Right cardiac atrium (tissue), 5 donors: Measurements from ENCODE around the gene PADI3. TPM values are rescaled to one million over a fixed set of nuclear protein-coding genes. Genes with fewer than 3 reads are reported as not detected.

ENCODE experiments used
- ATAC-seq, 2 donors: fragments of 200-7000 bp; cut with Tn5 transposase; one replicate each; pipeline versions ENCODE4 v1.8.0 to v1.9.1; 2020; ENCODE audit warnings: moderate library complexity in 2 of 2, mild to moderate bottlenecking in 1 of 2
- DNase-seq, 3 donors: peaks; one replicate each; pipeline ENCODE4 v3.0.0-alpha.2; 2020
- H3K27ac ChIP-seq: one replicate; pipeline ENCODE4 v1.5.1; 2013; ENCODE audit warnings: mild to moderate bottlenecking, low read length, control low read depth, moderate library complexity
- H3K27me3 ChIP-seq: one replicate; pipeline ENCODE4 v1.6.1; 2013; ENCODE audit not compliant: control insufficient read depth, insufficient read depth
- H3K4me1 ChIP-seq: one replicate; pipeline ENCODE4 v1.6.1; 2013; ENCODE audit warnings: low read length; ENCODE audit not compliant: control insufficient read depth, insufficient read depth
- H3K4me3 ChIP-seq: one replicate; pipeline ENCODE4 v1.5.1; 2013; ENCODE audit warnings: low read length, control low read depth
- H3K9me3 ChIP-seq: one replicate; pipeline ENCODE4 v1.6.1; 2013; ENCODE audit warnings: low read length; ENCODE audit not compliant: control insufficient read depth
- WGBS: extraction: QIAGEN DNeasy Blood & Tissue Kit; methylation state at CpG from one replicate; pipeline ENCODE4 v1.1.7; 2013; 5-methylcytosine and 5-hydroxymethylcytosine counted together
- intact Hi-C, 4 donors: fragments of 100-400 bp; cut with DNase I; formaldehyde crosslinking; loops; one replicate each; pipeline versions ENCODE4 v1.11.0 to v1.14.0; 2022 to 2023
- polyA plus RNA-seq: library from polyadenylated mRNA; stranded (reverse); fragments of 200-250 nt; gene quantifications from one replicate; pipeline ENCODE4 v1.2.3, GENCODE V29; 2013
- total RNA-seq, 4 donors: library from RNA; stranded (reverse); fragmentation: NEBNext Ultra II Directional; extraction: Animal tissue kit (Norgen Biotek cat#: 25700); gene quantifications; one replicate each; pipeline ENCODE4 v1.2.1, GENCODE V29; 2021
- donor health status: healthy with polysubstance abuse.
- donor health status: DM: no; HTN: yes; CAD: no.
- donor health status: DM: no; HTN: no; CAD: no.
- donor health status: DM: no; HTN: yes; CAD: no; lungs with severe emphysema.
- donor health status: DM: yes; HTN: yes; CAD: no.

Gene PADI3
- total and polyA plus RNA-seq, 5 donors = not detected

DNA sequence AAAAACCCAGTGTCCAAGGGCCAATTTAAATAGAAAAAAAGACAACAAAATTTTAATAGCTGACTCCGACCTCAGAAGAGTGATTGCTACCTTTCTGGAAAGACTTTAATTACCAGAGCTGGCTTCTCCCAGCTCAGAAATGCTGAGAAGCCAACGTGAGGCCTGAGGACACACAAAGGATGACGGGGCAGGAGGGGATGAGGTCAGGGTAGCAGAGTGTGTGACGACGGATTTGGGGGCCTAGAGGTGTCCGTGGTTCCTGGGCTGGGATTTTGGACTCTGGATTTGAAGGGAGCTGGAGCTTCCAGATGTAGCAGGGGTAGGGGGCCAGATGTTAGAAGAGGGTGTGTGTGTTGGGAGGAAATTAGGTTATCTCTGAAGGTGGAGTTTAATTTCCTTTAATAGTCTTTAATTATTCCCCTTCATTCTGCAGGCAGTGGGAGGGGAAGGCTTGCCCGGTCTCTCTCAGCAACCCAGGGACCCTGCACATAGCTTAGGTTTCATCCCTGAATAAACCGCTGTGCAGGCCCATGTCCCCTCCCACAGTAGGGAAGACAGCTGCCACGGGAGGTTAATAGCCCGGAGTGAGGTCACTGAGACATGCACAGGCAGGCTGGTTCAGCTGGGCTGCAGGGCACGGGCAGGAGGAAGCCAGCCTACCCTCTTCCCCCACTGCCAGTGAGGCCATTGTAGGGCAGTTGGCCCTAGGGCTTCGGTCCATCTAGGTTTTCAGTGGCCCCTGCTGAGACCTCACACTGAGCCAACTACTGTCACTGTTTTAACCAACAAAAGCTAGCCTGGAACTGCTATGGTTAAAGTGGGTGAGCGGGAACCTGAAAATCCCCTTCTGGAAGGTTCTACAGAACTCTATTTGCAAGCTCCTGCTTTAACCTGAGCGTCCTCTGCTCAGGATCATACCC, 3.8 kb upstream of the PADI3 start:
- DNase-seq (no peak), ATAC-seq (no peak)
- no peaks in the 10 kb centered on the region for H3K4me1 ChIP-seq
- no peak overlapping the region for H3K27ac ChIP-seq
- H3K27me3 ChIP-seq = no peaks in the 10 kb centered on the region
- intact Hi-C loops = no loop called here
- WGBS = 62% methylated on average over 14 of the region's 14 CpGs
- no peaks in the 10 kb centered on the region for H3K9me3 ChIP-seq
- no peak overlapping the region for H3K4me3 ChIP-seq

DNA sequence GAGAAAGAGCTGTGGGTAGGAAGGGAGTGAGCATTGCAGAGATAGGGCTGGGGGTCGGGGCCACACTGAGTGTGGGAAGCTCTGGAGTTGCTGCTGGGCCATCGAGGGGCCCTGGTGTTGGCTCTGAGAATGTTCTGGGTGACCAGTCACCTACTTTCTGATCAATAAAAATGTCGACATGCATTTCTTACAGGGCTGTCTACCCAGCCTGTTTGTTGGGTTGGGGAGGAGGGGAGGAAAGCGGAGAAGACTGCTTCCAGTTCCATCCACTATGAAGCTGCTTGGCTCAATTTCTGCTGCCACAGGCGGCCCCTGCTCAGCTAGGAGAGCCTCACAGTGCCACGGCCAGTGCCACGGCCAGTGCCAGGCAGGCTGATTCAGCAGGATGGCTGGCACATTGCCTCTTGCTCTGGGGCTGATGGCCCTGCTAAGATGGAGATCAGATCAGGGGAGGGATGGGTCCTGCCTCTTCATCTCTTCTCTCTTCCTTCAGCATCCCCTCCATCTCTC, 3.0 kb upstream of the PADI3 start:
- no peak for DNase-seq
- no peaks in the 10 kb centered on the region for H3K27me3 ChIP-seq
- no peak overlapping the region for H3K27ac ChIP-seq
- 73% methylated on average over 7 of the region's 7 CpGs for WGBS
- intact Hi-C loops = no loop called here
- H3K4me1 ChIP-seq = no peaks in the 10 kb centered on the region
- ATAC-seq = no peak
- no peak overlapping the region for H3K4me3 ChIP-seq
- H3K9me3 ChIP-seq = no peaks in the 10 kb centered on the region

DNA sequence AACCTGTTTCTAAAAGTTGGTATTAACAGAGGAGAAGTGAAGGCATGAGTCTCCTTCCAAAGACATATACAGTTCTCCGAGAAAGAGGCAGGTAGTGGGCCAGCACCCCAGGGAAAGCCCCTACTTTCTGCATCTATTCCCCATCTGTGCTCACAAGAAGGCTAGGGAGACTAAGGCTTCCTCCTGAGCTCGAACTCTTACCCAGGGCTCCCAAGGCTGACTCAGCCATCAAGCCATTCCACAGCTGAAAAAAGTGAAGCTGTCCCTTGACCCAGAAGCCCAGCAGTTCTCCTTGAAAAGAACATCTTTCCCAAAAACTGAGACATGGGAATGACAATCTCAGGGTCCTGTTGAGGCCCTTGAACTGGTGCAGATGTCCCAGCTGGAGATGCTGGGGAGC, 1.9 kb upstream of the PADI3 start:
- no peaks in the 10 kb centered on the region for H3K4me1 ChIP-seq
- no peak overlapping the region for H3K4me3 ChIP-seq
- H3K27me3 ChIP-seq = no peaks in the 10 kb centered on the region
- H3K9me3 ChIP-seq = no peaks in the 10 kb centered on the region
- DNase-seq (no peak), ATAC-seq (no peak)
- no peak overlapping the region for H3K27ac ChIP-seq
- 78% methylated on average over 2 of the region's 2 CpGs for WGBS
- intact Hi-C loops = no loop called here

DNA sequence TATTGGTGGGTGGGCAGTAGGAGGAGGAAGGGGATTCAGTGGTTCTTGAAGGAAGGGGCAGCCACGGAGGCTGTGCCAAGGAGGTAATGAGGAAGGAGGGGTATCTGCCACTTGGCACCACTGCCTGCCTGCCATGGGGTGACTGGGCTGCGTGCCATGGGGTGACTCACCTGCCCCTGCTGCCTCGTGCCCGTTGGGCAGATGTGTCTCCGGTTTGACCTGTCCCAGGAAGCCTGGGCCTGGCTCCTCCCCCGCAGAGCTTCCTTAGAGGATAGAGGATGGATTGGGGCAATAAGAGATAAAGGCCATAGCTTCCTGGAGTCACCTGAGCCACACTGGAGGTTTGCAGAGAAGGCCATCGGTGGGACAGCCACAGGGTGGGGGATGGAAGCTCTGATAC, 1.7 kb downstream of the PADI3 start:
- H3K9me3 ChIP-seq = no peaks in the 10 kb centered on the region
- WGBS = 54% methylated on average over 7 of the region's 7 CpGs
- DNase-seq (no peak), ATAC-seq (peak in 1 of 2 donors; percentile 30)
- no peaks in the 10 kb centered on the region for H3K27me3 ChIP-seq
- H3K4me1 ChIP-seq = no peaks in the 10 kb centered on the region
- H3K4me3 ChIP-seq = no peak overlapping the region
- H3K27ac ChIP-seq = no peak overlapping the region
- intact Hi-C loops = no loop called here

DNA sequence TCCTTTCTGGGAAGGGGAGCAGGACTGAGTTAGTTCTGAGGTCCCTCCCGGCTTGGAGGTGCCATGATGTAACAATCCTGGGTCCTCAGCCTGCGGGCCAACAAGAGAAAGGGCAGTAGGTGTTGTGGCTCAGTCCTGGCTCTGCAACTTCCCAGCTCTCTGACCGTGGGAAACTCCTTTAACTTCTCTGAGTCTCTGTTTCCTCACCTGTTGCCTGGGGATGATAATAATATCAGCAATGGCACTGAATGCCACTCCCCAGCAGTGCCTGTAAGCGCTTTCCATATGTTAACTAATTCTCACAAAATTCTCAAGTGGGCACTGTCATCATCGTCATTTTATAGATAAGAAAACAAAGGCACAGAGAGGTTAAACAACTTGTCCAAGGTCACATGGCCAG, 2.3 kb downstream of the PADI3 start:
- ATAC-seq (no peak), DNase-seq (no peak)
- 49% methylated on average over 5 of the region's 5 CpGs for WGBS
- intact Hi-C loops = no loop called here
- no peaks in the 10 kb centered on the region for H3K4me1 ChIP-seq
- H3K9me3 ChIP-seq = no peaks in the 10 kb centered on the region
- H3K27ac ChIP-seq = no peak overlapping the region
- H3K4me3 ChIP-seq = no peak overlapping the region
- H3K27me3 ChIP-seq = no peaks in the 10 kb centered on the region

DNA sequence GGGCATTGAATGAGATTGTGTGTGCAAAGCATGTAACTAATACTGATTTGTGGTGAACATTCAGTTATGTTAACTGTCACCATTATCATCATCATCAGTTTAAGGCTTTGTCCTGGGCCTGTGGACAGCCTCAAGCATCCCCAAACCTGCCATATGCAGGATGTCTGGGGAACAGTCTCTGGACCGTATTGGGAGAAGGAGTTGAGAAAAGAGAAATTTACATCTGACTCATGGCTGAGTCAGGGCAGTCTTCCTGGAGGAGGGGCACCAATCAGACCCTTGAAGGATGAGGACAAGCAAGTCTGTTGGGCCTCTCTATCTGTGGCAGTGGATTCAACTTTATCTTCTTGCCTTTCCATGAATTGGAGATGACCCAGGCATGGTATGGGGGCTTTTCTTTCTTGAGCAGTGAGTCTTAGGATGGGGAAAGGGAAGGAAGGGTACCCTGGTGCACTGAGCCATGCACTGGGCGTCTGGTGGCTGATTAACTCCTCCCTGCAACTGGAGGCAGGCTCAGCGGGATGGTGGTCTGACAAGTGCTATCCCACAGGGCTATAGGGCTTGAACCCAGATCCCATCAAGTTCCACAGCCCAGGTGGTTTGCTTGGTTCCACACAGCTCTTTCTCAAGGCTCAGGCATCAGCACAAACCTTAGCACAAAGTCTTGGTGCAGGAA, 2.9 kb downstream of the PADI3 start:
- 47% methylated on average over 3 of the region's 3 CpGs for WGBS
- H3K4me1 ChIP-seq = no peaks in the 10 kb centered on the region
- no peak overlapping the region for H3K27ac ChIP-seq
- ATAC-seq (no peak), DNase-seq (no peak)
- no peaks in the 10 kb centered on the region for H3K9me3 ChIP-seq
- H3K27me3 ChIP-seq = no peaks in the 10 kb centered on the region
- H3K4me3 ChIP-seq = no peak overlapping the region
- intact Hi-C loops = no loop called here

DNA sequence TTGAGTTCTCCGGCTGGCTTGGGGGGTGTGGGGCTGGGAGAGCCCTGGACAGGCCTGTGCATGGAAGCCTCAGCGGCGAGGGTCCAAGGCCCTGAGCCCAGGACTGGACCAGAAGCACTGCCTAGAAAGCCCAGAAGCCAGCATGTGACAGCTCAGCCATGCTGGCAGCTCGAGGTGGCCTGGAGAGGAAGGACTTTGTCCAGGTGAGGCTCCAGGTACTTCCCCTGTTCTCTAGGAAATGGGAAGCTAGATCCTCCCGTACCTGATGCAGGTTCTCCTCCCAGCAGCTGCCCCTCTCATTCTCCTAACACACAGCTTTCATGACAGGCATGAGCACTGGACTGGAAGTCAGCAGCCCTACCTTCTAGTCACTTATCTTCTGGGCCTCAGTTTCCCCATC, 6.4 kb downstream of the PADI3 start:
- intact Hi-C loops = no loop called here
- DNase-seq = no peak
- H3K9me3 ChIP-seq = no peaks in the 10 kb centered on the region
- ATAC-seq = no peak
- H3K4me3 ChIP-seq = no peak overlapping the region
- H3K27ac ChIP-seq = no peak overlapping the region
- 51% methylated on average over 5 of the region's 5 CpGs for WGBS
- H3K27me3 ChIP-seq = no peaks in the 10 kb centered on the region
- no peaks in the 10 kb centered on the region for H3K4me1 ChIP-seq

DNA sequence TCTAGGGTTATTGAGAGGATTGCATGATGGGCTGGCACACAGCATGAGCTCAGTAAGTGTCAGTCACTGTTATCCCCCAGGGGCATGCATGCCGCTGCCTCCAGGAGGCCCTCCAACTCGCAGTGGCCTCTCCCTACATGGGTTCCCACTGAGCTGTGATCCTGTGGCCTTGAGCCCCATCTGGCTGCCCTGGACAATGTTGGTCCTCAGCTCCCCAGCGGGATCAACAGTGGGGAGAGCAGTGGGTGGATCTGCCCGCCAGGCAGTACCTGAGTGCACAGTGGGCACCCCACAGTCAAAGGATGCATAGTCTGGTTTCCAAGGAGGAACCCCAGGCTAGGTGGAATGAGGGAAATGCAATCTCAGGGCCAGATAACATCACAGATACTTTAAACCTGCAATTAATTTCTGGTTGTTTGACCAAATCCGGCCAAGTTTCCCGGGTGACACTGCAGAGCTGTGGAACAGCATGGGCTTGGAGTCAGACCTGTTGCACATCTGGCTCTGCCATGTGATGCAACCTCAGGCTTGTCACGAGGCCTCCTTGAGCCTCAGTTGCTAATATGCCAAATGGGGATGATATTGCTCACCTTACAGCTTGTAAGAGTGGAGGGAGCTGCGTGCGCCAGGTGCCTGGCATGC, 9.3 kb downstream of the PADI3 start:
- H3K27ac ChIP-seq = no peak overlapping the region
- DNase-seq (no peak), ATAC-seq (no peak)
- H3K4me1 ChIP-seq = no peaks in the 10 kb centered on the region
- H3K9me3 ChIP-seq = no peaks in the 10 kb centered on the region
- H3K4me3 ChIP-seq = no peak overlapping the region
- intact Hi-C loops = no loop called here
- no peaks in the 10 kb centered on the region for H3K27me3 ChIP-seq
- WGBS = 78% methylated on average over 9 of the region's 9 CpGs

DNA sequence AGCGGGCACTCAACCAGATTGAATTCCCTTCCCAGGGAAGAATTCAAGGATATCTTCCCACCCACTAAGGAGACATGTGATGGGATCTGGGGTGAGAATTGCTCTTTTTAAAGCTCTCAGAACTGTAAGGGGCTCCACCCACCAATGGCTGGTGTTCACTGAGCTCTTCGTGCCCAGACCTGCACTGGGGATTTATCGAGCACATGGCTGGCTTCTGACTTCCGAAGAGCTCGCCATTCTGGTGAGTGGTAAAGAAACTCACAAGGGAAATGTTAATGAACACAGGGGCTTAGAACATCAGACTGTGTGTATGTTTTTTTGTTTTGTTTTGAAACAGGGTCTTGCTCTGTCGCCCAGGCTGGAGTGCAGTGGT, 9.8 kb downstream of the PADI3 start:
- Histone ChIP-seq H3K27me3 (no peaks in the 10 kb centered on the region), H3K4me1 (no peaks in the 10 kb centered on the region), H3K9me3 (no peaks in the 10 kb centered on the region), H3K4me3 (no peak overlapping the region), H3K27ac (no peak overlapping the region)
- ATAC-seq (no peak), DNase-seq (no peak)
- 79% methylated on average over 6 of the region's 6 CpGs for WGBS
- intact Hi-C loops = no loop called here

DNA sequence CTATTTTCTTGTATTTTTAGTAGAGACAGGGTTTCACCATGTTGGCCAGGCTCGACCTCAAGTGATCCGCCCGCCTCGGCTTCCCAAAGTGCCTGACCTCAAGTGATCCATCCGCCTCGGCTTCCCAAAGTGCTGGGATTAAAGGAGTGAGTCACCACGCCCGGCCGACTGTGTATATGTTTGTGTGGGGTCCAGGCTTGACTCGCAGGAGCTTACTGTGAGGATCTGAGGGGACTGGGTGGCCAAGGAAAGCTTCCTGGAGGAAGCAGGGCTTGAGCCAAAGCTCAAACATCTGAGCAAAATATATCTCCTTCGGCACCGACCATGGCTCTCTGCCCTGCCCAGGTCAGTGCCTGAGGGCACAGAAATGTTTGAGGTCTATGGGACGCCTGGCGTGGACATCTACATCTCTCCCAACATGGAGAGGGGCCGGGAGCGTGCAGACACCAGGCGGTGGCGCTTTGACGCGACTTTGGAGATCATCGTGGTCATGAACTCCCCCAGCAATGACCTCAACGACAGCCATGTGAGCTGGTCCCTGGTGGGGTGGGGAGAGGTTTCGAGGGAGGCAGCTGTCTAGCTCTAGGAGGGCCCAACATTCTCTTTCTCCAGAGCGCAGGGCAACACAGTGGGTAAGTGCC, 10.5 kb downstream of the PADI3 start:
- H3K27me3 ChIP-seq = no peaks in the 10 kb centered on the region

DNA sequence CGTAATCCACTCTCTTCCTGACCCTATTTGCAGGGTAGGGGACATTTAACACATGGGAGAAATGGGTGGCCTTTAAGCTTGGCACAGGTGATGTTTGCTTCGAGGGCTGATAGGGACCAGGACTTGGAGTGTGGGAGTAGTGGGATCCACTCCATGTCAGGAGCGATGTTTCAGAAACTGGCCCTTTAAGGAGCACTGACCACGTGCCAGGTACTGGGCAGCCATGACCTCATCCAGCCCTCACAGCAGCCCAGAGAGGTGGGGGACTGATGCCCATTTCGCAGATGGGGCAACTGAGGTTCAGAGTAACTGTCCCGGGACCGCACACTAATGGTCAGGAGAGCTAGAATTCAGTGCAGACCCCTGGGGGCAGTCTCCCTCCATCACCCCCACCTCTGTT, 11.4 kb downstream of the PADI3 start:
- DNase-seq (no peak), ATAC-seq (no peak)
- intact Hi-C loops = no loop called here
- Histone ChIP-seq H3K27ac (no peak overlapping the region), H3K9me3 (no peaks in the 10 kb centered on the region), H3K27me3 (no peaks in the 10 kb centered on the region), H3K4me1 (no peaks in the 10 kb centered on the region), H3K4me3 (no peak overlapping the region)
- WGBS = 83% methylated on average over 7 of the region's 7 CpGs

More for the DNA sequence above, 10.5 kb downstream of the PADI3 start:
- DNase-seq (no peak), ATAC-seq (no peak)
- H3K9me3 ChIP-seq = no peaks in the 10 kb centered on the region
- WGBS = 74% methylated on average over 24 of the region's 24 CpGs
- H3K27ac ChIP-seq = no peak overlapping the region
- intact Hi-C loops = no loop called here
- H3K4me3 ChIP-seq = no peak overlapping the region
- no peaks in the 10 kb centered on the region for H3K4me1 ChIP-seq
